Natural killer cell treated with Interleukin-12 subunit alpha and Interleukin-12 subunit beta and Interleukin-15 and Interleukin-18, amount 100 ng/mL, for 72 hours (primary cell): ENCODE results near the gene EXOC4. TPM values are rescaled to one million over a fixed set of nuclear protein-coding genes. Genes with fewer than 3 reads are reported as not detected.

Experiments
- ATAC-seq, 2 donors: fragments of 150-1000 bp; cut with Tn5 transposase in 1 of 2; sonication (Bioruptor Pico), chemical (Tn5 transposase) in 1 of 2; 2 replicates each; pipeline ENCODE4 v1.10.0; 2021
- DNase-seq: peaks from one replicate; pipeline ENCODE4 v3.0.0; 2022; ENCODE audit warnings: low spot score
- H3K27ac Mint-ChIP-seq, 2 donors: 1 replicate in 1 of 2; 2 replicates in 1 of 2; pipeline ENCODE4 v1.8.0; 2022; ENCODE audit warnings: mixed read lengths in 2 of 2, mild to moderate bottlenecking in 1 of 2, moderate library complexity in 1 of 2
- H3K27me3 Mint-ChIP-seq, 2 donors: 1 replicate in 1 of 2; 2 replicates in 1 of 2; pipeline ENCODE4 v1.8.0; 2022; ENCODE audit warnings: mixed read lengths in 2 of 2
- H3K36me3 Mint-ChIP-seq: one replicate; pipeline ENCODE4 v1.8.0; 2022; ENCODE audit warnings: mixed read lengths
- H3K4me1 Mint-ChIP-seq, 2 donors: 1 replicate in 1 of 2; 2 replicates in 1 of 2; pipeline ENCODE4 v1.8.0; 2022; ENCODE audit warnings: low read depth in 2 of 2, mixed read lengths in 2 of 2, mild to moderate bottlenecking in 1 of 2
- H3K4me3 Mint-ChIP-seq: one replicate; pipeline ENCODE4 v1.8.0; 2022; ENCODE audit warnings: mixed read lengths
- H3K9me3 Mint-ChIP-seq: 2 replicates; pipeline ENCODE4 v1.8.0; 2022; ENCODE audit warnings: mixed read lengths
- total RNA-seq, 2 donors: library from RNA; stranded (reverse); gene quantifications; one replicate each; pipeline ENCODE4 v1.2.3, GENCODE V29; 2022

Gene EXOC4
- total RNA-seq, 2 donors from 2014 or later, result 78.5 to 107 TPM

DNA sequence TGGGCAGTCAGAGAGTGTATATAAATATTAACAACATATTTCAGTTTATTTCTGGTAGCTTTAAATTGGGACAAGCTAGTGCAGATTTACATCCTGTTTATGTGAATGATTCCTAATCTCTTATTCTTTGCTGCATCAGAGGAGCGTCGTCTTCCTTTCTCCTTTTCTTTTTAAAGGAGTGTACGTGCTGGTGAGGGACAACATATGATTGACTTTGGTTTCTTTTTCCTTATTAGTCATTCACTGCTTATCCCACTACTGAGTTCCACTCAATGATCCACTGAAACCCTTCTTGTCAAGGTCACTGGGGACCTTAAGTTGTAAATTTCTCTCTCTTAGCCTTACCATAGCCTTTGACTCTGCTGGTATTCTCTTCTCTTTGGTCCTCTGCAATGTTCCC, 116.3 kb downstream of the EXOC4 start:
- Mint-ChIP-seq H3K36me3 (no peaks in the 10 kb centered on the region), H3K4me1 (peaks cover 30 to 32% of the 10 kb centered on the region in 2 donors), H3K9me3 (no peaks in the 10 kb centered on the region), H3K27me3 (no peaks in the 10 kb centered on the region), H3K4me3 (no peak overlapping the region), H3K27ac (no peak overlapping the region)
- DNase-seq (no peak), ATAC-seq (no peak)

DNA sequence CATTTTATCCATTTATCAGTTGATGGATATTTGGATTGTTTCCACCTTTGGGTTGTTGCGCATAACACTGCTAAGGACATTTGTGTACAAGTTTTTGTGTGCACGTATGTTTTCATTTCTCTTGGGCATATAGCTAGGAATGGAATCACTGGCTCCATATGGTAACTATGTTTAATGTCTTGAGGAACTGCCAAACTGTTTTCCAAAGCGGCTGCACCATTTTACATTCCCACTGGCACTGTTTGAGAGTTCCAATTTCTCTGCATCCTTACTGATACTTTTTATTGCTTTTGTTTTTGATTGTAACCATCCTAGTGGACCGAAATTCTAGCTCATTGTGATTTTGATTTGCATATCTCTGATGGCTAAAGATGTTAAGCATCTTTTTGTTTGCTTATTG, 118.7 kb downstream of the EXOC4 start:
- H3K9me3 Mint-ChIP-seq, result no peaks in the 10 kb centered on the region
- no peak for DNase-seq
- no peaks in the 10 kb centered on the region for H3K36me3 Mint-ChIP-seq
- H3K4me1 Mint-ChIP-seq, result peaks cover 13 to 21% of the 10 kb centered on the region in 2 donors
- ATAC-seq, result no peak
- no peak overlapping the region for H3K27ac Mint-ChIP-seq
- no peaks in the 10 kb centered on the region for H3K27me3 Mint-ChIP-seq
- H3K4me3 Mint-ChIP-seq, result no peak overlapping the region

DNA sequence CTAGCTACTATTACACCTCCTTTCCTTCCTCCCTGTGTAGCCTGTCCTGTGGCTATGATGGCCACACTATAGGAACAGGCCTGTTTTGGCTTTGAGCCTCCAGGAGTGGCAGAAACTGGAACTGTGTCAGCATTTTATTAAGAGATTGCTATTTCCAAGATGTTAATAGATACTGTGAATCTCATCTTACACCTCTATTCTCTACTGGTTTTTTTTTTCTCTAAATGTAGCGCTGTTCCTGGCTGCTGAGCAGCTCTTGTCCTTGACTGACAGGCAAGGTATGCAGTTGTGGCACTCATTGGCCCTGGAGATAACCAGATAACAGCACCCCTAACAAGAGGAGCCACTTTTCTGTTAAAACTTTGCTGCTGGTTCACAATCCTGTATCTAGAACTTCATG, 119.5 kb downstream of the EXOC4 start:
- H3K4me3 Mint-ChIP-seq, result no peak overlapping the region
- peaks cover 7 to 16% of the 10 kb centered on the region in 2 donors for H3K4me1 Mint-ChIP-seq
- H3K27me3 Mint-ChIP-seq, result no peaks in the 10 kb centered on the region
- peak overlapping the region in 1 of 2 donors; percentile 36 for H3K27ac Mint-ChIP-seq
- H3K36me3 Mint-ChIP-seq, result peaks cover 3% of the 10 kb centered on the region
- H3K9me3 Mint-ChIP-seq, result no peaks in the 10 kb centered on the region
- ATAC-seq (no peak), DNase-seq (no peak)

DNA sequence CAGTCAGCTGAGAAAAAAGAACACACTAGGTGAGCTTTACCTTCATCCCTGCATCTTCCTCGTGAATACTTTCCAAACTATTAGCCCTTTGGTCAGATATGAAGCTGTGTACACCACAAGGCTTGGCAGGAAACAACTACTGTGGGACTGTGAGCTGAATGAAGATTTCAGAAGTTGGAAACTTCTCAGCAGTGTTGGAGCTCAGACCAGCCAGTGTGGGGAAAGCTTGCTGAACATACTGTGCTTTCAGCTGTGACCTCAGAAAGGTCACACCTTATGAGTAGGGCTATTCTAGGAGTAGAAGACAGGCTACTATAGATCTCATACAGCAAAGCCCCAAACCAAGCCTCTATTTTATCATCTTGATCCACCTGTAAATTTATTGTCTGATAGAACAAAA, 123.6 kb downstream of the EXOC4 start:
- Mint-ChIP-seq H3K27me3 (no peaks in the 10 kb centered on the region), H3K27ac (no peak overlapping the region), H3K4me3 (no peak overlapping the region), H3K36me3 (peaks cover 13% of the 10 kb centered on the region), H3K4me1 (peaks cover 0 to 4% of the 10 kb centered on the region in 2 donors), H3K9me3 (no peaks in the 10 kb centered on the region)
- DNase-seq (no peak), ATAC-seq (no peak)

DNA sequence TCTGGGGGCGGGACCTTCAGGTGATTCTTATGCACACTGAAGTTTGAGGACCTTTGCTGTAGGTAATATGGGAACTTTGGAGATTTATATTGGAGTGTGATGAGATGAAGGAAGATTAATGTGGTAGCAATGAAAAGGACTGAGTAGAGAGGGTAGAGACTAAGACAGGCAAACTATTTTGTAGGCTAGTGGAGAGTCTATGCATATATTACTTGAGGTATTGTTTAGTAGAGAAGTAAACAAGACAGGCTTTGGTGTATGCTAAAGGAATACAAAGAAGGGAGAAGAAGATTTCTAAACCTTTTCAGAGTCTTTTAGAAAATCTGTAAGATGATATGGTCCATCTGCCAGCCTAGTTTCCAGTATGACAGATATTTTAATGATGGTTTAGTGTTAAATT, 129.1 kb downstream of the EXOC4 start:
- ATAC-seq, result no peak
- Mint-ChIP-seq H3K9me3 (no peaks in the 10 kb centered on the region), H3K27ac (no peak overlapping the region), H3K4me3 (no peak overlapping the region), H3K4me1 (peaks cover 0 to 8% of the 10 kb centered on the region in 2 donors), H3K36me3 (peaks cover 13% of the 10 kb centered on the region), H3K27me3 (no peaks in the 10 kb centered on the region)
- DNase-seq, result no peak

DNA sequence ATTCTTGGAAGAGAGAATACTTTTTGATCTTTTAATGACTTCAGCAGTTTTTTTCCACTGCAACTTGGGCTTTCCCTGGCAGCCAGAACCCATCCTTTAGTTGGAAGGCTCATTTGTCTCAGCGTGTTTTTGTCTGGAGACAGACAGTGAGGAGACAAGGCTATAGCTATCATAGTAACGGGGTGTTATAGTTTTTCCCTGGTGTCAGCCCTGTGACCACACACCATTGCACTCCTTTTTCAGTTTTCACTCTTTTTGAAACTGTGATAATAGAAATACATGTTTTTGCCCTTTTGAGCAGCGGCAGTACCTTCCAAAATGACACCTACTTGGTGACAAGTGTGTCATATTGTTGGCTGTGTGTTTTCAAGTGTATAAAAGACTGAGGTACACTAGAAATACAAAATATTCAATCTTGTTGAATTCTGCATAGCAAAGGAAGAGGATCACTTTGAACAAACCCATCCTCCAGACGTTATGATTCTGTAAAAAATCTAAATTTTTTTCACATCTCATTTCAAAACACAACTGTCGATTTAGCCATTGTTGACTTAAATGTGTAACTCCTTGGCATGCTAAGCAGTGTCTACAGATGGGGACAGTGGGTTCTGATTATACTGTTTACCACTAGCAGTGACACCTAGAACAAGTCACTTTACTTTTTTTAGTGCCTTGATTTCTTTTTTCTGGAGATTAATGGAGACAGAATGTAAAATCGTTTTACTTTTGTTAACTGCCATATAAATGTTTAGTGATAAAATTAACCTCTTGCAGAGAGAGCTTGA, 130.1 kb downstream of the EXOC4 start:
- no peak overlapping the region for H3K27ac Mint-ChIP-seq
- DNase-seq, result no peak
- H3K36me3 Mint-ChIP-seq, result peaks cover 6% of the 10 kb centered on the region
- H3K4me3 Mint-ChIP-seq, result no peak overlapping the region
- no peaks in the 10 kb centered on the region for H3K27me3 Mint-ChIP-seq
- peaks cover 0 to 14% of the 10 kb centered on the region in 2 donors for H3K4me1 Mint-ChIP-seq
- ATAC-seq, result no peak
- no peaks in the 10 kb centered on the region for H3K9me3 Mint-ChIP-seq

DNA sequence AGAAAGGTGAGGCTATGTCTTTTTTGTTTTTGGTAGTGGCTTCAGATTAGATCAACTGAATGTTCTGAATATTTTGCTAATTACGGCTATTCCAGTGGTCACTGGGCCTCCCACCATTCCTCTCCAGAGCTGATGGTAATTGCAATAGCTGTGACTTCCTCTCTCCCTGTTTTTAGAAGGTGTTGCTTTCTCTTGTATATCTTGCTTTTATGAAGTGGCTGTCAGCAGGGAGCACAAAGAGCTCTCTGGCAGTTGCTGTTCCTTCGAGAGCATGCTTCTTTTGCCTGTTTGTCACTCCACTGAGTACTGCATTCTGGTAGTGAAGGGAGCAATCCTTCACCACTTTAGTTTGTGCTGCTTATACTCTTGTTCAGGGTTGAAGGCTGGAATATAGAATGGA, 133.3 kb downstream of the EXOC4 start:
- no peak overlapping the region for H3K27ac Mint-ChIP-seq
- peaks cover 0 to 17% of the 10 kb centered on the region in 2 donors for H3K4me1 Mint-ChIP-seq

DNA sequence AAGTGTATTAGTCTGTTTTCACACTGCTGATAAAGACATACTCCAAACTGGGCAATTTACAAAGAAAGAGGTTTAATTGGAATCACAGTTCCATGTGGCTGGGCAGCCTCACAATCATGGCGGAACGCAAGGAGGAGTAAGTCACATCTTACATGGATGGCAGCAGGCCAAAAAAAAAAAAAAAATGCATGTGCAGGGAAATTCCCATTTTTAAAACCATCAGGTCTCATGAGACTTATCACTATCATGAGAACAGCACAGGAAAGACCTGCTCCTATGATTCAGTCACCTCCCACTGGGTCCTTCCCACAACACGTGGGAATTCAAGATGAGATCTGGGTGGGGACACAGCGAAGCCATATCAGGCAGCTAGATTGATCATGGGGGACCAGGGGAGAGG, 136.8 kb downstream of the EXOC4 start:
- no peak for ATAC-seq
- no peak overlapping the region for H3K27ac Mint-ChIP-seq
- H3K4me1 Mint-ChIP-seq, result peaks cover 7 to 27% of the 10 kb centered on the region in 2 donors
- H3K27me3 Mint-ChIP-seq, result no peaks in the 10 kb centered on the region
- H3K36me3 Mint-ChIP-seq, result no peaks in the 10 kb centered on the region
- no peaks in the 10 kb centered on the region for H3K9me3 Mint-ChIP-seq
- DNase-seq, result no peak
- no peak overlapping the region for H3K4me3 Mint-ChIP-seq

More for the DNA sequence above, 133.3 kb downstream of the EXOC4 start:
- Mint-ChIP-seq H3K9me3 (no peaks in the 10 kb centered on the region), H3K4me3 (no peak overlapping the region), H3K27me3 (no peaks in the 10 kb centered on the region), H3K36me3 (no peaks in the 10 kb centered on the region)
- ATAC-seq (no peak), DNase-seq (no peak)

DNA sequence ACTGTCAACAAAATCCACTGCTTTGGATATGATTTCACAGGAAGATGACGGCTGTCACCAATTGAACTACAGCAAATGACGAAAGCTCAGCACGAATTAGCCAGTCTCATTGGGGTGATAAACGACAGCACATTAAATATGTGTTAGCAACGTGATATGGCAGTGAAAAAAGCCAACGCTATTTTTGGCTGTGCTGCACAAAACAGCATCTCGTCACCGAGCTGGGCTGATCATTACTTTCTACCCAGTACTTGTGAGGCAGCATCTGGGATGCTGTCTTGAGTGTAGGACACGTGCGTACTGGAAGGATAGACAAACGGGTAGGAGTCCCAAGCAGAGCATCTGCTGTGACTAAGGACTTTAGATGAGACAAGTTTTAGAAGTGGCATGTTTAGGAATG, 138.3 kb downstream of the EXOC4 start:
- H3K4me3 Mint-ChIP-seq, result no peak overlapping the region
- no peaks in the 10 kb centered on the region for H3K36me3 Mint-ChIP-seq
- H3K4me1 Mint-ChIP-seq, result peaks cover 7 to 30% of the 10 kb centered on the region in 2 donors
- no peaks in the 10 kb centered on the region for H3K9me3 Mint-ChIP-seq
- H3K27ac Mint-ChIP-seq, result no peak overlapping the region
- ATAC-seq (no peak), DNase-seq (no peak)
- H3K27me3 Mint-ChIP-seq, result no peaks in the 10 kb centered on the region

DNA sequence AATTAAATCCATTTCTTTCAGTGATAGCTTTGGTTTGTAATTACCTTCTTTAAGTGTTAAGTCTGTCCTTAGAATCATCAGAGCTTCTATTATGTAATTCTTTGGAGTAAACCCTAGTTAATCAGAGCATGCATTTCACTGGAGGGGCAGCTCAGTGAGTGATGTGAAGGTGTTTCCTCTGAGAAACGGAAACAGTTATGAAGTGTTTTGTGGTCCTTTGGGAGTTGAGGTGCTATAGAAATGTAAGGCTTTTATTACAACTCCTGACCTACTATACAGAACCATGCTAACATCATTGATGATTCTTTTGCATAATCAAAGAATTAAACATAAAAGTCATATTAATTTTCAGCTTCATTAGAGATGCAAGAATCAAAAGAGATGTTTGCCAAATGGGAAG, 141.5 kb downstream of the EXOC4 start:
- no peak for DNase-seq
- Mint-ChIP-seq H3K9me3 (no peaks in the 10 kb centered on the region), H3K4me1 (peaks cover 7 to 15% of the 10 kb centered on the region in 2 donors), H3K27me3 (no peaks in the 10 kb centered on the region), H3K36me3 (no peaks in the 10 kb centered on the region), H3K27ac (no peak overlapping the region), H3K4me3 (no peak overlapping the region)
- ATAC-seq, result no peak

DNA sequence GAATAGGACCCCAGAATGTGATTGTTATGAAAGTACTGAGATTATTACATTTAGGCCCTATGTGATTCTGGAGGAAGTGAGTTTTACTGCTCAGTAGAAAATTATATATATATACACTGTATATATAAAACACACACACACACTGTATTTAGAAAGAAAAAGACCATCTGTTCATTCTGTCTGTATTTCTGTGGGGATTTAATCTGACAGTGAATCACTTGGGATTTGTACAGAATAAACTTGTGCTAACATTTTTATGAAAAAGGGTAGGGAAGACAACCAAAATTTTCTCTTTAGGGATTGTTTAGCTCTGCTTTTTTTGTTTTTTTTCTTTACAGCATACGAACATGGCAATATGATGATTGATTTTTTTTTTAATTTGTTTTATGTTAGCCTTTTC, 142.7 kb downstream of the EXOC4 start:
- Mint-ChIP-seq H3K27ac (no peak overlapping the region), H3K9me3 (no peaks in the 10 kb centered on the region), H3K4me3 (no peak overlapping the region), H3K4me1 (peaks cover 8 to 16% of the 10 kb centered on the region in 2 donors), H3K36me3 (no peaks in the 10 kb centered on the region), H3K27me3 (no peaks in the 10 kb centered on the region)
- no peak for DNase-seq
- ATAC-seq, result no peak

DNA sequence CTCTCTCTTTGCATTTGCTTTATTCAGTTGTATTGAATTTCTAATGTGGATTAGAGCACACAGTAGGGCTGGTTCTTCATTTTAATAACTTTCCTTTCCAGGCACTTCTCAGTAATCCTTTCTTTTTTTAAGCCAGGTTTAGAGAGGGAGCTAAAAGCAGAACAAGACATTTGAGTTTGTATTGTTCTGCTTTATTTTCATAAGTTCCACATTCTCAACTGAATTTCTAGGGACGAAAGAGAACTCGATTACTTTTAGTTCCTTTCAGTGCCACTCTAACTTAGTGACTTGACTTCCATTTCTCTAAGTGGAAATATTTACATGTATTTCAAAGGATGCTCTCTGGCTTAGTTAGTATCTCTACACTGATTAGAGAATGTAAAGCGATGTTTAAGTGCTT, 145.6 kb downstream of the EXOC4 start:
- Mint-ChIP-seq H3K27me3 (no peaks in the 10 kb centered on the region), H3K4me1 (peaks cover 11 to 12% of the 10 kb centered on the region in 2 donors), H3K9me3 (no peaks in the 10 kb centered on the region), H3K4me3 (no peak overlapping the region), H3K27ac (no peak overlapping the region), H3K36me3 (no peaks in the 10 kb centered on the region)
- no peak for ATAC-seq
- no peak for DNase-seq

DNA sequence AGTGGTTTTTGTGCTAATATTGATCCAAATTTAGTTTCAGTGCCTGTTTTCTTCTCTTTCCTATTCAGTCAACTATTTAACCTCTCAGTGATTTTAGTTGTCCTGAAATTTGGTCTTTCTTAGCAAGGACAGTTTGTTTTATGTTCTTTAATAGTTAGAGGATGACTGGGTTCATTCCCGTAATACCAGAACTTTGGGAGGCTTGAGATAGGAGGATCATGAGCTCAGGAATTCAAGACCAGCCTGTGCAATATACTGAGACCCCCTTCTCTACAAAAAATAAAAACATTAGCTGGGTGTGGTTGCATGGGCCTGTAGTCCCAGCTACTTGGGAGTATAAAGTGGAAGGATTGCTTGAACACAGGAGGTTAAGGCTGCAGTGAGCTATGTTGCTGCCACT, 148.3 kb downstream of the EXOC4 start:
- no peak for DNase-seq
- Mint-ChIP-seq H3K27ac (no peak overlapping the region), H3K4me1 (peaks cover 5% of the 10 kb centered on the region in 2 donors), H3K9me3 (no peaks in the 10 kb centered on the region), H3K36me3 (no peaks in the 10 kb centered on the region), H3K4me3 (no peak overlapping the region), H3K27me3 (no peaks in the 10 kb centered on the region)
- no peak for ATAC-seq

DNA sequence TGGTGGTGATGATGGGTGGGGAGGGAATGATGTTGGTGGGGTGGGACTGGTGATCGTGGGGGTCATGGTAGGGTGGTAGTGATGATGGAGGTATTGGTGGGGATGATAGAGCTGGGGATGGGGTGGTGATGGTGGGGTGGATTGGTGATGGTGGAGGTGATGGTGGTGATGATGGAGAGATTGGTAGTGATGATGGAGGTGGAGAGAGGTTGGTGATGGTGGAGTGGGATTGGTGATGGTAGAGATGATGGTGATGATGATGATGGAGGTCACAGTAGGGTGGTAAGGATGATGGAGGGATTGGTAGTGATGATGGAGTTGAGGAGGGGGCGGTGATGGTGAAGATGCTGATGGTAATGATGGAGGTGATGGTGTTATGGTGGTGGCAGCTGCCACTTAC, 155.3 kb downstream of the EXOC4 start:
- H3K4me1 Mint-ChIP-seq, result peaks cover 7 to 18% of the 10 kb centered on the region in 2 donors
- H3K36me3 Mint-ChIP-seq, result no peaks in the 10 kb centered on the region
- peaks cover 2% of the 10 kb centered on the region for H3K9me3 Mint-ChIP-seq
- no peak for ATAC-seq
- H3K27ac Mint-ChIP-seq, result no peak overlapping the region
- no peak for DNase-seq
- H3K4me3 Mint-ChIP-seq, result no peak overlapping the region
- H3K27me3 Mint-ChIP-seq, result no peaks in the 10 kb centered on the region

DNA sequence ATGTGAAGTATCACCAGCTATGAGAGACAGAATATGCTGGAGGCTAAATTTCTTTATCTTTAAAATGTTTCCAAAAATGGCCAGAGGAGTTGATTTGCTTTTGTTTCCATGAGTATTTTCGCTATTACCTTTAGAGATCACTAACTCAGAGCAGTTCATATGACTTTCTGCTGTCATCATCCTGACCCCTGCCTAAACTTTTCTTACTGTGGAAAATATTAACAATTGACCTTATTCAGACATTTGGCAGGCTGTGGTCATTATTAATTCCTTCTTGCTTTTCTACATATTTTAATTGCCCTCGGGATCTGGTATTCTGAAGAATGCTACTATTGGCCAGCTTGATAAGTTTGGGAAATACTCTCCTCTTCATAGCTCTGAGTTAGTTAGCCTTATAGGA, 156.5 kb downstream of the EXOC4 start:
- Mint-ChIP-seq H3K36me3 (no peaks in the 10 kb centered on the region), H3K27me3 (no peaks in the 10 kb centered on the region), H3K4me1 (peaks cover 7 to 18% of the 10 kb centered on the region in 2 donors), H3K27ac (no peak overlapping the region), H3K4me3 (no peak overlapping the region), H3K9me3 (peaks cover 2% of the 10 kb centered on the region)
- no peak for ATAC-seq
- DNase-seq, result no peak
